IMR-90 (cell line): ENCODE measurements around the gene MPPED2.

Experiments
- CTCF ChIP-seq: conservative IDR thresholded peaks from 2 replicates; pipeline ENCODE4 v1.5.1; 2012; ENCODE audit warnings: mild to moderate bottlenecking, low read depth, low read length, improper control_type of control experiment
- ELK1 ChIP-seq: fragments of 150-350 bp; IDR thresholded peaks from 2 replicates; pipeline ENCODE4 v1.6.1; 2016; ENCODE audit warnings: low read depth, mild to moderate bottlenecking, low read length, moderate library complexity, borderline replicate concordance
- POLR2A ChIP-seq: IDR thresholded peaks from 2 replicates; pipeline ENCODE4 v1.6.1; 2012; ENCODE audit warnings: mild to moderate bottlenecking, low read depth, low read length
- USF2 ChIP-seq: fragments of 150-350 bp; IDR thresholded peaks from 2 replicates; pipeline ENCODE4 v1.6.1; 2017; ENCODE audit warnings: mild to moderate bottlenecking, antibody characterized with exemption, low read length, low read depth

GRCh38 chr11:30585125-30585891 is 845 bp downstream of the MPPED2 start:
- TF ChIP-seq ELK1 = no peak
- TF ChIP-seq CTCF = no peak
- no peak for TF ChIP-seq POLR2A
- no peak for TF ChIP-seq USF2
